Adipocyte (in vitro differentiated cells): Measurements from ENCODE around the gene MSH2.

Experiments used
- DNase-seq: peaks from one replicate; pipeline ENCODE4 v3.0.0-alpha.2; 2015; ENCODE audit warnings: low read depth
- H3K27me3 ChIP-seq: replicated peaks from 2 replicates; pipeline ENCODE4 v1.7.0; 2013; ENCODE audit warnings: mild to moderate bottlenecking, low read length, moderate library complexity; ENCODE audit not compliant: control insufficient read depth, insufficient read depth
- H3K36me3 ChIP-seq: 2 replicates; pipeline ENCODE4 v1.7.0; 2013; ENCODE audit warnings: low read length, mild to moderate bottlenecking, moderate library complexity; ENCODE audit not compliant: control insufficient read depth, insufficient read depth, severe bottlenecking
- H3K4me1 ChIP-seq: 2 replicates; pipeline ENCODE4 v1.7.0; 2013; ENCODE audit warnings: mild to moderate bottlenecking, low read length, moderate library complexity; ENCODE audit not compliant: control insufficient read depth, insufficient read depth
- H3K4me3 ChIP-seq: 2 replicates; pipeline ENCODE4 v1.7.0; 2013; ENCODE audit warnings: mild to moderate bottlenecking, low read length, moderate library complexity
- H3K9ac ChIP-seq: 2 replicates; pipeline ENCODE4 v1.7.0; 2013; ENCODE audit warnings: mild to moderate bottlenecking, low read length, moderate library complexity
- H3K9me3 ChIP-seq: 2 replicates; pipeline ENCODE4 v1.7.0; 2013; ENCODE audit warnings: mild to moderate bottlenecking, low read length, moderate library complexity; ENCODE audit not compliant: control insufficient read depth

MSH2 gene

DNA sequence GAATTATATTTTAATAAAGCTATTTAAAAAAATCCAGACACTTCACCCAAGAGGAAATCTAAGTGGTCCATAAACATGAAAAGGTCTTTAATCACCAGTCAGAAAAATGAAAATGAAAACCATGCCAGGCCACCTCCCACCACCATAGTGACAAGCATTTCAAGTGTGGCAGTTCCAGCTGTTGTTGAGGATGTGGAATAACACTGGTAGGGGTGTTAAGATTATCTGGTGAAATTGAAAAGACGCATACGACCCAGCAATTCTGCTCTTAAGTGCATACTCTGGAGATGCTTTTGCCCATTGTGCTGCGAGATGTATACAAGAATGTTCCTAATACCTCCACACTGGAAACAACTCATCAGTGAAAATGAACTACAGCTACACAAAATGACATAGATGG, 82.2 kb downstream of the MSH2 start:
- no peak for DNase-seq
- Histone ChIP-seq H3K4me1 (peaks cover 23% of the 10 kb centered on the region), H3K4me3 (no peak overlapping the region), H3K9ac (no peak overlapping the region), H3K9me3 (no peaks in the 10 kb centered on the region), H3K27me3 (no peaks in the 10 kb centered on the region), H3K36me3 (no peaks in the 10 kb centered on the region)

DNA sequence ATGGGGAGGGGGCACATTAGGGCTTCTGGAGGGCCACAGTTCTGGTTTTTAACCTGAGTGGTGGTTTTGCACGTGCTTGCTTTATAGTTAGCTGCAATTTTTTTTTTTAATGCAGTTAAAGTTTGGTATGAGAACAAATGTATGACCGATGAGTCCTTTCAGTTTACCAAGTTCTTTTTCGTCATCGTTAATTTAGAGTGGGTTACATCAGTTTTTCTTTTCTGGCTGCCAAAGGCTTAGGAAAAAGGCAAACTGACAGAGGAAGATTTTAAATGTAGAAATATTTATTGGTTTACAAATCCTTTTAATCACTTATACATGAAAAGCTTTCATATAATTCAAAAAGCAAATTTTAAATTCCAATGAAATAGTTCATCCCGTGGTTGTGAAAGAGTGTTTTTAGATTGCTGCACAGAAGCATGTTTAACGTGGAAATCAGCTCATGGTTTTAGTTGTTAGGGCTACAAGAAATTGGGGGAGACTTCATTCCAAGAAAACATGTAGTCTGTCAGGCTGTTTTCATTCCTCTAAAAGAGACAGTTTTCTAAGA, 82.9 kb downstream of the MSH2 start:
- Histone ChIP-seq H3K9ac (no peak overlapping the region), H3K27me3 (no peaks in the 10 kb centered on the region), H3K36me3 (no peaks in the 10 kb centered on the region), H3K9me3 (no peaks in the 10 kb centered on the region), H3K4me1 (peaks cover 23% of the 10 kb centered on the region), H3K4me3 (no peak overlapping the region)
- DNase-seq, result peak; percentile 65

DNA sequence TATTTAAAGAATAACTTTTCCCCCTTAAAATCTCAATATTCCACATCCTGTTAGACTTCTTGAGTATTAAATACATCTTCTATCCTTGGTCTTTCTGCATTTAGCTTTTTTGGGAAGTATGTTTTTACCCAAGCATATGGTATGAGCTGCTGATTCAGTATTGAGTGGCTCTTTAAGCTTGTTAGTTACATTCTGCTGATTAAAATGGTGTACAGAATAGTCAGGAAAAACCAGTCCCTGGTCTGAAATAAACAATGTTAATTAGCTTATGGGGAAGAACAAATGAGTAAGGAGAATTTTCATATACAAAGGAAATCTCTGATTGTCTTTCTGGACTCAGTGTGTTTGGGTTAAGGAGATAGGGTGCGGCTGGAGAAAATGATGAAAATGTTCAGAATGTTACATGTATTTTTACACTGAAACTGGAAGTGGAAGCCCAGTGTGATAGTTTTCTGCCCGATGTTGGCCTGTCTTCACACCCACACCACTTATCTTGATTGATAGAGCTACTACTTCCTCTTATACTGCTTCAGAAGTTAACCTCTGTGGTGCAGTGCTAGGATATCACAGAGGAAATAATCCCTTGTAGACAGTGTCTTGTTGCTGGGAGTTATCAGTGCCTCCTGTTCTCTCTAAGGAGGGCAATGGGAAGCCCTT, 84.0 kb downstream of the MSH2 start:
- DNase-seq, result peak; percentile 26
- Histone ChIP-seq H3K4me3 (no peak overlapping the region), H3K27me3 (no peaks in the 10 kb centered on the region), H3K9me3 (no peaks in the 10 kb centered on the region), H3K36me3 (no peaks in the 10 kb centered on the region), H3K4me1 (peaks cover 23% of the 10 kb centered on the region), H3K9ac (no peak overlapping the region)

DNA sequence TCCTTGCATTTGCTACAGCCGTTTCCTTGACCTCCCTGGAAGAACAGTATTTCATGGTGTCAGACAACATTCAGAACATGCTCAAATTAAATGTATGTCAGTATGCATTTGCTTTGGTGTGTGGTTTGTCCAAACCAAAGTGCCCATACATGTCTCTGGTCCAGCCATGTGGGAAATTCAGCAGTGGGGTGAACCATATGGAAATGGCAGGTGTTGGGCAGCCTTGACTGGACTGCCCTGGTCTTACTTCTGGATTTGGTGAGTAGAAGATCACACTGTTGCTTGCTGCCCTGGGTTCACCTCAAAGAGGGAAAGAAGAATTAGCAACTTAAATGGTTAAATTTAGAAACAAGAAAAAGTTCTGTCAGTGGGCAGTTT, 84.5 kb downstream of the MSH2 start:
- Histone ChIP-seq H3K9ac (no peak overlapping the region), H3K9me3 (no peaks in the 10 kb centered on the region), H3K36me3 (no peaks in the 10 kb centered on the region), H3K4me3 (no peak overlapping the region), H3K4me1 (peaks cover 23% of the 10 kb centered on the region), H3K27me3 (no peaks in the 10 kb centered on the region)
- no peak for DNase-seq

DNA sequence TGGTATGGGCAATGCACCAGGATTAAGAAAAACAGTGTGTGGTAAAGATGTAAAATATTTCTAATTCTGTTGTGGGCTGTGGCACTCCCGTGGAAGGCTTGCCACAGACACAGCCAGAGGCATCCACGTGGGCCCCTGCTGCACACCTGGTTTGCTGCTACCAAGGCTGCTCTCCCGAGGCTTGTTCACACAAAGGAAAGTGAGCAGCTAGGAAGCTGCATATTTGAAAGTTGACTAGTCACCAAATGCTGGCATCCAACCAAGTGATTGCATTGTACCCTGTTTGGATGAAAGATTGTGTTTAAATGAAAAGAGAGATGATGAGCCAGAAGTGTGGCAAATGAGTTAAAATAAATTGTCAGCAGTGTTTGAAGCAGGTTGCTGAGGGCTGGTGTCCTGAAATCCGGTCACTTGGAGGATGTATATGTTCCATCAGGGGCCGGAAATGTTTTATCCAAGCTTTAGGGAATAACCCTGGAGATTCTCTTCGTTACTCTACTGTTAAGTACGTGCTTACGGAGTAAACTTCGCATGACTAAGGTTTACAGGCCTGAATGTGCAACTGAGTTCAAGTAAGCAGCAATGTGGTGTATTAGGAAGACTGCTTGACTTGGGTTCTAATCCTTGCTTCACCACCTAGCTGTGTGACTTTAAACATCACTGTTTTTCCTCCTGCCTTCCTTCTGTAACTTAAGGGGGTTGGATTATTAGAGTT, 86.1 kb downstream of the MSH2 start:
- H3K4me1 ChIP-seq, result peaks cover 23% of the 10 kb centered on the region
- no peak overlapping the region for H3K9ac ChIP-seq
- H3K36me3 ChIP-seq, result no peaks in the 10 kb centered on the region
- peak; percentile 83 for DNase-seq
- no peak overlapping the region for H3K4me3 ChIP-seq
- H3K27me3 ChIP-seq, result no peaks in the 10 kb centered on the region
- no peaks in the 10 kb centered on the region for H3K9me3 ChIP-seq

DNA sequence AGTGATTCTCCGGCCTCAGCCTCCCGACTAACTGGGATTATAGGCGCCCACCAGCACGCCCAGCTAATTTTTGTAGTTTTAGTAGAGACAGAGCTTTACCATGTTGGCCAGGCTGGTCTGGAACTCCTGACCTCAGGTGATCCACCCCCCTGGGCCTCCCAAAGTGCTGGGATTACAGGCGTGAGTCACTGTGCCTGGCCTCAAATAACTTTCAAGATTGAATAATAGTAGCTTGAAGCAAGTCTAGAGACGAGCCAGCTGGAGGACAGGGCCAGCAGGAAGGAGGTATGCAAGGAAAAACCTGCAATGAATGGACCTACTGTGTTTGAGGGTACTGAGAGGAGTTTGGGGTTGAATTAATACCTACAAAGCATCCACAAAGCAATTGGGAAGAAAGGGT, 87.5 kb downstream of the MSH2 start:
- H3K36me3 ChIP-seq, result no peaks in the 10 kb centered on the region
- no peak overlapping the region for H3K9ac ChIP-seq
- no peak for DNase-seq
- H3K4me3 ChIP-seq, result no peak overlapping the region
- no peaks in the 10 kb centered on the region for H3K27me3 ChIP-seq
- peaks cover 23% of the 10 kb centered on the region for H3K4me1 ChIP-seq
- H3K9me3 ChIP-seq, result no peaks in the 10 kb centered on the region

DNA sequence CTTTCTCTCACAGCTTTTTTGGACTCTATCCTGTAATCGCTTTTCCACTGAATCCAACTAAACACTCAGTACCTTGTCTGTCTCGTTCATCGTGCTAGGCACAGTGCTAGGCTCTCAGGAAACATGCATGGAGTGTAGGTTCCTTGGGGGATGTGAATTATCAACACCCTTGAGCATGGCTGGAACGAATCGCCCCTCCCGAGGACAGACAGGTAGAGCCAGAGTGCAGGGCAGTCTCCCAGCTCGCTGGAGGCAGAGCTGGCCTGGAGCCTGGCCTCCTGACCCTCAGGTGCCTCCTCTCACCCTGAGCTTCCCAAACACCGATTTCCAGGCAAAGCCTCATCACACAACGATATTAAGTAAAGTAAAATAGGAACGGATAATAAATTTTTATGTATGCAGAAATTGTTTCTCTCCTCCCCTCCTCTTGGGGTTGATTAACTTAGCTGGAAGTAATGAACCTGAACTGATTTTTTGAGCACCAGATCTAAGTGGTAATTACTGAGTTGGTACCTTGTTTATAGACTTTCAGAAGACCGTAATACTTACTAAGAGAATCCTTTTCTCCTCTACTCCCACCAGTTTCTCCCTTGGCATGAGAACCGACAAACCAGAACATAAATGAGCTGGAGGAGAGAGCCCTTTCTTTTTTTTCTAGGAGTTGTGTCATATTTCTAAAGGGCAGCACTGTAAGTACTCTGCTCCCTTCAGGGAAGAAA, 90.5 kb downstream of the MSH2 start:
- H3K4me3 ChIP-seq, result no peak overlapping the region
- no peaks in the 10 kb centered on the region for H3K9me3 ChIP-seq
- no peaks in the 10 kb centered on the region for H3K36me3 ChIP-seq
- no peak overlapping the region for H3K9ac ChIP-seq
- H3K27me3 ChIP-seq, result no peaks in the 10 kb centered on the region
- DNase-seq, result no peak
- peaks cover 13% of the 10 kb centered on the region for H3K4me1 ChIP-seq

DNA sequence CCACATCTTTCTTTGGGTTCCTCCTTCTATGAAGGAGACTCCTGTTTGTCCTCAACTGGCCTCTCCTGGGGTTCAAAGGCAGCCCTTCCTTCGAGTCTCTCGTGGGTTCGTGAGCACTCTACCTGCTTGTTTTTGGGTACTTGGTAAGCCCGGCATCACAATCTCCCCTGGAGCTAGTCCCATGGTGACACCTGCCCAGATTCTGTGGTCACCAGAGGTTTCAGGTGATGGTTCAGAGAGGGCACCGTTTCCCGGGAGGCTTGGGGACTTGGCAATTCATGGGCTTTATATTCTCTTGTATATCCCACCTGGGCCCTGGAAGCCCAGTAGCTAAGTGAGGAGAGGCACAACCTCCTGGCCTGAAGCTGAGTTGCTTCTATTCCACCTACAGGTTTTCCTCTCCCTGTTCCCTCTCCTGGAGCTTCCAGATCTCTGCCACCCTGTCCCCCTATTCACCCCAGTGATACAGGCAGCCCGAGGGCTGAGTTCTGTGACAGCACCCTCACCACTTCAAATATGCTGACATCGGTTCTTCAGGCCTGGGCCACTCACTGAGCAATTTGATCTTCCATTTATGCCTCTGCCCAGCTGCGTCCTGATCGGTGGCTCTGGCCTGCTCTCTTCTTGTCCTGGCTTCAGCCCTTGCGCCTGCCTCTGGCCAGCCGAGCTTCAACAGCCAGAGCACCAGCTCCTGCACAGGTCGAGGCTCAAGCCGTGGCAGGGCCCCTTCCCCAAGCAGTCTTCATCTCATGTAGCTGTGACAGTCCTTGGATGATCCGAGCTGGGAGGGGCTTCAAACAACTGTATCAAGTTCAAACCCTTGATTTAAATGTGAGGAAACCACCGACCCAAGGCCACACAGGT, 91.5 kb downstream of the MSH2 start:
- no peak overlapping the region for H3K4me3 ChIP-seq
- H3K9ac ChIP-seq, result no peak overlapping the region
- peaks cover 6% of the 10 kb centered on the region for H3K9me3 ChIP-seq
- H3K4me1 ChIP-seq, result peaks cover 3% of the 10 kb centered on the region
- no peaks in the 10 kb centered on the region for H3K27me3 ChIP-seq
- DNase-seq, result no peak
- no peaks in the 10 kb centered on the region for H3K36me3 ChIP-seq

DNA sequence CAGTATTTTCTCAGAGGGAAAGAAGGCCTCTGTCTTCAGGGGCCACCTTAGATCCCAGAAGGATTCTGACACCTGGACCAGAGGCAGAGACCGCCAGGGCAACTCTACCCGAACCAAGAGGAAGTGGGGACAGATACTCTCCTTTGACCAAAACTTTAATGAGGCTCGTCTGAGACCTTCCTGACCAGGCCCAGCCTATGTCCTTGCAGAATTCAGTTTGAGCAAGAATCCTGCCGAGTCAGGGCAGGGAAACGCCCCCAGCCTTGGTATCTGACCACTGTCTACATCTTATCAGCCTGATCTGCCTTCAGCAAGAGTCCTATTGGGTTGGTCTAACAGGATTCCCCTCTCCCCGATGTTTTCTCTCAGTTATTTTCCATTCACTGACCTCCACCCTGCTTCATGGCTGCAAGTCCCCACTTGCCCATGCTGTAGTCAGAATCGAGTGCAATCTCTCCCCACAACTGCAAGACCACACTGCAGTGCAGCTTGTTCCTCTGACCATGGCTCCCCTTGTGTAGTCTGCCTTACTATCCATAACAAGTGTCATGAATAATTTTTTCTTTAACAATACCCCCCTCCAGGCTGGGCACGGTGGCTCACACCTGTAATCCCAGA, 95.0 kb downstream of the MSH2 start:
- Histone ChIP-seq H3K9ac (no peak overlapping the region), H3K9me3 (peaks cover 15% of the 10 kb centered on the region), H3K27me3 (no peaks in the 10 kb centered on the region), H3K4me1 (no peaks in the 10 kb centered on the region), H3K36me3 (no peaks in the 10 kb centered on the region), H3K4me3 (no peak overlapping the region)
- DNase-seq, result no peak

DNA sequence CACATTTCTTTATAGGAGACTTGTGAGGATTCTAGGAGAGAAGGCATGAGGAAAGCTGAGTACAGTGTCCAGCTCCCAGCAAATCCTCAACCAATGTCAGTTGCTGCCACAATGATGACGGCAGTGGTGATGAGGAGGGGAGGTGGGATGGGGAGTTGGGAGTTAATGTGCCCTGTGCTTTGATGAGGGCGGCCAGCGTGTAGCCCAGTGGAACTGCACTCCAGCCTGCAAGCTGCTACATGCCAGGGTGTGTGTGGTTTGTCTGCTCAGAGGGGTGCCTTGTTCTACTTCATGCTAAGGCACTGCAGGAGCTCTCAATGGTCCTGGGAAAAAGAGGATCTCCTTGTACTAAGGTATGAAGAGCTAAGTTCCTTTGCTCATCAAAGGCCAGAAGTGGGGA, 96.1 kb downstream of the MSH2 start:
- Histone ChIP-seq H3K27me3 (no peaks in the 10 kb centered on the region), H3K4me3 (no peak overlapping the region), H3K36me3 (no peaks in the 10 kb centered on the region), H3K9me3 (peaks cover 15% of the 10 kb centered on the region), H3K4me1 (no peaks in the 10 kb centered on the region), H3K9ac (no peak overlapping the region)
- no peak for DNase-seq
